Measurements from ENCODE around the gene USP31.

- TF ChIP-seq ZFP36 (IDR thresholded peaks at IDR 0.05; ENCODE audit: borderline replicate concordance, partially characterized antibody) (no peak), MYC (IDR thresholded peaks at IDR 0.05; ENCODE audit: borderline replicate concordance, low read length) (no peak), NPAS2 (CRISPR knock-in tag; IDR thresholded peaks at IDR 0.05; ENCODE audit: borderline replicate concordance) (no peak), CTCF (IDR thresholded peaks at IDR 0.05) (no peak), POLR2A (IDR thresholded peaks at IDR 0.05; ENCODE audit: low read length) (no peak)
Observed at GRCh38 chr16:23101012-23101550, 48.2 kb downstream of the USP31 start.

All from A549 (cell line).